ENCODE data around the gene CD44.

CD44 gene

DNA sequence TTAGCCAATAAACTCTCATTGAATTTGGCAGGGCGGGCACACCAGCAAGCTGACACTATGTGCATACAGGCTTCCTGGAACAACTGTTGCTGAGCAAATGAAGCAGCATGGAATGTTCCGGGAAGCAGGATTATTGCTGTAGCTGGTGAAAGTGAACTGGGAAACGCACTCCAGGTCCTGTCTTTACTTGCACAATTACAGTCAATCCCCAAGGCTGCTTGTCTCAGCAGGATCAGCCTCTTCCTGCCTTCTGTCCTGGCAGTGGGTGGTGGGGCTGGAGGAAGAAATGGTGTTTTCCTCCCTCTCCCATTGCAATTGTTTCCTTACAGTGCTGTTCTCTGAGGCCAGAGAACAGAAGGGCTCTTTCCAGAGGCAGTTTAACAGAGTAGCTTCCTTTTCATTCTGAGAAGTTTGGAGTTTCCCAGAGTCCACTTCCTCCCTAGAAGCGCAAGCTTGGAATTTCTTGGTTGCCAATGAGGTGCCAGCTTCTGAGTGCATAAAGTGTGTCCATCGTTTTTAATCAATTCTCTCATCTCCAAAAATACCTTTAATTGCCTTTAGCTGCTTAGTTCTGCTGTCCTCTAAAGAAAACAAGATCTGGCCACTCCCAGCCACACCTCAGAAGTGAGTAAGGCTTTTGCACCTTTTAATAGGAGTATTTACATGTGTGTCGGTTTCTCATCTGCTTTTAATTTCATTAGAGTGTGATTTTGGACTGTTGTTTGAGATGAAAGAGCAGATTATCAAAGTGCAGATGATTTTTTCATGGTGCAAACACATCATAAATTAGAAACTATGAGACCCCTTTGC is 19.9 kb downstream of the CD44 start:
- DNase-seq (ENCODE audit: low spot score), result no peak

DNA sequence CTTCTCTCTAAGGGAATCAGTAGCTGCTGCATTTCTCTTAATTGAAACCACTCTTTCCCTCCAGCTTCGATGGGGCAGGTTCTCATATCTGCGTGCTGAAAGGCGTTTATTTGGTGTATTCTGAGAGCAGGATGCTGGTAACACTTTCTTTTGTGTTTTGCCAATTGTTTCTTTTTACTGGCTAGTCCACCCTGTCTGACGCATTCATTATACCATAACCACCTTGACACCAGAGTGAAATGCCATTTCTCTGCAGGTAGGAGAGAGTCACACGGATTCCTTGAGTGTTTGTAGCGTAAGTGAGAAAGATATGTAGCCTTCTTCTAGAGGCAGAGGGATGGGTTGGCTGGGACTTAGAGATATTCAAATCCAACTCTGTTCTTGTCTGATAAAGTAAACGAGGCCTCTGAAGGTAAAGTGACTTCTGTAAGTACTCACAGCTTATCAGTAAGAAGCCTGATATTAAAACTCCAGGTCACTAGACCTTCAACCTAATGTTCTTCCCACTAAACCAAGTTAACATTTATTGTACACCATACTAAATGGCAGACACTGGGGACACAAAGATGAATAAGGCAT is 21.4 kb downstream of the CD44 start:
- no peak for DNase-seq (ENCODE audit: low spot score)

DNA sequence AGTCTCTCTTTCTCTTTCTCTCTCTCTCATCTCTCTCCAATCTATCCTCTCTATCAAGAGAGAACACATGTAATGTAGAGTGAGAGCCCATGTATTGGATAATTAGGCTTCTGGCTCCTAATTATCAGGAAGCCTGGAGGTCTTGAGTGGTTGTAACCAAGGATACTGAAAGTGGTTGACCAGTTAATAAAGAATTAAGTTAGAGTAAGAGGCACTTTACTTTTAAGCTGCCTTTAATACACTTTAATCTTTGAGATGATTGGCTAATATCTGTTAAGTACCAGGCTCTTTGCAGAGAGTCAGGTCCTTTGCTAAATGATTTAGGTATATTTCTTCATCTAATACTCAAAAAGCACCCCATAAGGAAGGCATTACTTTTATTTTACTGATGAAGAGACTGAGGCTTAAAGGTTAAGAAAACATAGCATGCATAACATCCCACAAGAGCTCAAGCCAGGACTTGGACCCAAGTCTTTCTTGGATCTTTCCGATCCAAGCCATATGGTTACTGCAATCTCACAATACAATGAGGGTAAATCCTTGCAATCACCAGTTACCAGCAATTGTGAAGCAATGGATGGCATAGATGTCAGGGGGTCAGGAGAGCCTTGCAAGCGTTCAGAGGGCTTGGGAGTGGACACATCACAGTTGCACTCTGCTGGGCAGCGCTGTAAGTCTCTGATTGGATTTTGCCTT is 22.1 kb downstream of the CD44 start:
- DNase-seq (ENCODE audit: low spot score), result no peak

DNA sequence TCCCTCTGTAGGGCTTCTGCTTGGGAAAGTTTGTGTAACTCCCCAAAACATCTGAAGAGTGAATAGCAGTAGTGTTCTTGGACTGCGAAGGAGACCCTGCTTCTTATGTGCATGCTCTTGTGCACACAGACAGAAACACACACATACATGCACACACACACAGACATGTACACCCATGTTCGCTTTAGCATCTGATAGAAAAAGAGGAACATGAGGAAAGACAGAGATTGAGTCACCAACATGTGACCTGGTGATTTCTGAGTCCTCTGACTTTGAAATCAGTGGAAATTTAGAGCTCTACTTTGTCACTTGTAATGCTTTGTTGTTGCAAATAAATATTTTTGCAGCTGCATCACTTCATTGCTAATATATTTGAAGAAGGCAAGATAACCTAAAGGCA is 23.8 kb downstream of the CD44 start:
- DNase-seq (ENCODE audit: low spot score), result no peak

DNA sequence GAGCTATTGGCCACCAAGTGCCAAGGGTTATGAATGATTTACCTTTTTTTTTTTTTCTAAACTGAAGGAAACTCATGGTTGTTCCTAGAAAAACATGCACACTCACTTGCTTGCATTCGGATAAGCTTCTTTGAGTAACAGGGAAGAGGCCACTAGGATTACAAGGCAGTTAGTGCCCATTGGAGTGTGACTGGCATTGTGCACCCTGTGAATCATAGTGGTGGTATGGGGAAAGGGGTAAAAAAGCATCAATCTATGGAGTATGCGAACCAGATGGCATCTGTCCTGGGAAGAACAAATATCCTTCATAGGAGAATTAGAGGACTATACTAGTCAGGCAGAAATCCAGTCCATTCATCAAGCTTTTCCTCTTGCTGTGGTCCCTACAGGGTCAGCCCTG is 24.2 kb downstream of the CD44 start:
- no peak for DNase-seq (ENCODE audit: low spot score)

DNA sequence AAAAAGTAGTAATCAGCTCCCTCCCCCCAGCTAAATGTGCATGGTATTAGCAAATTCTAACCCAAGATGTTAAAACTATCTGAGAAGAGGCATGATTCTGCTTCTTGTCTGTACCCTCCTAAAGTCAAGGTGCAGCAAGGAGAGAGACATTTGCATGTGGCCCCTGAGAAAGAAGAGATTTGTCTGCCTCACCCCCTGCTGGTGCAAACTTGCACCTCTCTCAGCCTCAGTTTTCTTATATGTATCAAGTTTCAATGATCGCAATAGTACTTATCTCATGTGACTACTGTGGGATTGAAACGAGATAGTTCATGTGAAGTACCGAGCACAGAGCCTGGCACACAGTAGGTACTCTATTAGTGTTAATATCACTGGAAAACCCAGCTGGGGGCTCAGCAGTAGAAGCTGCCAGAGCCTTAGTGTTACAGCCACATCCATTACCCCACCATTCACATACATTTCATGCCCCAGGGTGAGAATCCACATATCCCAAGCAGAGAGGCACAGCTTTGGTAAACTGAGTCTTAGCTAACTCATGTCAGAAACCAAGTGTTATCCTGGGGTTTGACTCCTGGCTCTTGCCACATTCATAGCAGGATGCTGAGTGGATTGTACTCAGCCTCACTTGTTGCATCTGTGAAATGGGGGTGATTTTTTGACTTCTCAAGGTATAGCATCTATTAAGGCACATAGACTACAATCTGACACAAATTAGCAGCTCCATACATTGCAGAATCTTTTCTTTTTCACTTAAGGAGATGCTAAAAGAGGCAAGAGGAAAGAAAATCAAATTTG is 24.9 kb downstream of the CD44 start:
- DNase-seq (ENCODE audit: low spot score), result no peak

- no peak for DNase-seq (ENCODE audit: low spot score)
These were observed 26.1 kb downstream of the CD44 start for GRCh38 chr11:35165030-35165422.

- DNase-seq (ENCODE audit: low spot score), result no peak
These were observed 26.7 kb downstream of the CD44 start for GRCh38 chr11:35165423-35166368.

DNA sequence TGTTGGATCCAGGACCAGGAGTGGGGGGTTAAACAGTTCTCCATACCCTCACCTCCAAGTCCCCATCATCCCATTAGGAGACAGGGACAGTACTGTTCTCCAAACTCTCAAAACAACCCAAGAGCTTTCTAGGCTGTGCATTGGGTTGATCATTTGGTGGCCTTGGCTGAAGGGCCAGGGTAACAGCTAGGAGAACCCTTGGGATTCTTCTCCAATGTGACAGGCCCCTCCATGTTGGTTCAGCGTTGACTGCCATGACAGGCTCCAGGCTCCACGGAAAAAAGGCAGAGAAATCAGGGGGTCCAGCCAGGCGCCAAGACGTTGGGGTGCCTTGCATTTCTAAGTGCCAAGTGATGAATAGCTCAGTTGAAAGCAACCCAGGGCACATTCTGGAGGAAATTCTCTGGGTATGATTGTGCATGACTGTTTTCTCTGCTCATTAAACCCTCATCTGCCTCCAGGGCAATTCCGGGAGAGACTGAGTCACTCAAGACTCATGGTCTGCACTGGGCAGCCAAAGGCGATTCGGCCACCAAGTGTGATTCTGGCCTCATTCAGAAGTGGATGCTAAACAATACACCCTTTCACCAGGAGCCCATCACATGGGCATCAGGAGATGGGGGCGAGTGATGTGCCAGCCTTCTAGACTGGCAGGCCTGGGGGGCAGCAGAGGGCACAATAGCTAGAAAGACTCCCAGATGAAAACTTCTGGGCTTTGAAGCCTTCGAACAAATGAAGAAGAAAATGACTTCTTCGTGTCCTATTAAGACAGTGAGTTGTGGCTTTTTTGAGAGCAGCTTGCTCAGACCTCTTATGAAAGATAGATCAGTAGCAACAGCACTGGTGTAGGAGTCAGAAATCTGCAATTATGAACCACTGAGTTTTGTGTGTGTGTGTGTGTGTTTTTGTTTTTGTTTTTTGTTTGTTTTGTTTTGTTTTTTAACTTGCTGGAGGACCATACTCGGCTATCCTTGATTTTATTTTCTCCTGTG is 27.7 kb downstream of the CD44 start:
- peak; percentile 49 for DNase-seq (ENCODE audit: low spot score)

DNA sequence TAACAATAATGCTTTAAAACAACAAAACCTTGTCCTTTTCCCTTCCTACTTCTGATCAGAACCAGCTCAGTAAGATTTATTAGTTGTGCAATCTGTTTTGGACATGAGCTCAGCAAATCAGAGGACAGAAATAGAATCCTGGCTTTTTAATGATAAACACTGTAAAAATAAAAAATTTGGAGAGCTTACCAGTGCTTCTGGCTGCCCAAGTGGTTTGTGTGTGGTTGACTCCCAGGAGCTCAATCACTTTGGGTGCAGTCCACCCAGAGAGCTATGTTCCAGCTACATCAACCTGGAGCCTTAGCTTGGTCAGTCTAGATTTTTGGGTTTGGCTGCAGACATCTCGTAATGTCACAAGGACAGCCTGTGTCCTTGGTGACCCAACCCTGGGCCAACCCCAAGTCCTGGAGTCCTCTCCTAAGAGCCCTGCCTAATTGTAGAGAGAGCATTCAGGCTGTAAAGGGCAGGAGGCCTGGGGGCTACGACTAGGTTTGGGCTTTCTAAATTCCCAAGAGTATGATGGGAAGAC is 28.5 kb downstream of the CD44 start:
- DNase-seq (ENCODE audit: low spot score), result no peak

DNA sequence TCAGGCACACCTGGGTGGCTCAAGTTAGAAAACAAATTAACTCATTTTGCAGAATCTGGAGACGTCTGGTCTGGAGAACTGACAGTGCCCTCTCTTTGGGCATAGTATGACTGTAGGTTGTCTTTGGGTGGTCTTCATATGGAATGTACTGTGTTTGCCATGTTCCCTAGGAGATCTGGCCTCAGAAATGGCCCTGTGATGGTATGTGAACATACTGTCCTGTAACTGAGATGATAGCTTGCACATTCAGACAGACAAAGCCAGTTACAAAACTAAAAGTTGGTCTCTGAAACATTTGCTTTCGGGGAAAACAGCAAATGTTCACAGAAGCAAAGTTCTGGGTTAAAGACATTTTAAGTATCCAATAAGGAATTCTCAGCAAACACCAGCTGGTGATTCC is 29.7 kb downstream of the CD44 start:
- no peak for DNase-seq (ENCODE audit: low spot score)

GRCh38 chr11:35169112-35169511 is 30.1 kb downstream of the CD44 start:
- no peak for DNase-seq (ENCODE audit: low spot score)

DNA sequence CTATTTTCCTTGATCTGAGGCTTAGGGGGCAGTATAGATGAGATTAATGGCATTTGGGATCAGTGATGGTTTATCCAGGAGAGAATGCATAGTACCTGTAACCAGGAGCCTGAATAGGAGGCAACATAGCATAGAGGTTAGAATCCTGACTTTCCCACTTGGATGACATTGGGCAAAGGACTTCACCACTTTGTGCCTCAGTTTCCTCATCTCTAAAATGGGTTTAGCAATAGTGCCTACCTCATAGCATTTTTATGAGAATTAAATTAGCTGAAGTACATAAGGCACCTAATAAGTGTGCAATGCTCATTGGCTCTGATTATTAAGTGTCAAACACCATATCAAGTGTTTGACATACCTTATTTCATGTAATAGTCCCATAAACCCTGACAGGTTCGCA is 30.8 kb downstream of the CD44 start:
- DNase-seq (ENCODE audit: low spot score), result no peak

DNA sequence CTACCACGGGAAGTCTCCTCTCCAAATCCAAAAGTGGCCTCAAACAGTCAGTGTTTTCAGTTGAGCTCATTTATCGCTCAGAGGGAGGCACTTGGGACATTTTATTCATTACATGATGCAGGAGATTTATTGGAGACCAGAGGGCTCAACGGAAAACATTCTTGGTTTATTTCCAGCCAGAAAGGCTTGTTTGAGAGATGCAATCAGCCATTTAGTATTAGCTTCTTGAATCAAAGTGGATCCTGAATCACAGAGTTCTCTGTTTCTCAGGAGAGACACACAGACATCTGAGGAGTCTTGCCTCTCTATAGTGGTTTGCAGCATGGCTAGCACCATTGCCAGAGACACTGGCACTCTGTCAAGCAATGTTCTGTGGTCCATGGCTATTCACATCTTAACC is 31.5 kb downstream of the CD44 start:
- DNase-seq (ENCODE audit: low spot score), result no peak

GRCh38 chr11:35171226-35171625 is 32.3 kb downstream of the CD44 start:
- no peak for DNase-seq (ENCODE audit: low spot score)

DNA sequence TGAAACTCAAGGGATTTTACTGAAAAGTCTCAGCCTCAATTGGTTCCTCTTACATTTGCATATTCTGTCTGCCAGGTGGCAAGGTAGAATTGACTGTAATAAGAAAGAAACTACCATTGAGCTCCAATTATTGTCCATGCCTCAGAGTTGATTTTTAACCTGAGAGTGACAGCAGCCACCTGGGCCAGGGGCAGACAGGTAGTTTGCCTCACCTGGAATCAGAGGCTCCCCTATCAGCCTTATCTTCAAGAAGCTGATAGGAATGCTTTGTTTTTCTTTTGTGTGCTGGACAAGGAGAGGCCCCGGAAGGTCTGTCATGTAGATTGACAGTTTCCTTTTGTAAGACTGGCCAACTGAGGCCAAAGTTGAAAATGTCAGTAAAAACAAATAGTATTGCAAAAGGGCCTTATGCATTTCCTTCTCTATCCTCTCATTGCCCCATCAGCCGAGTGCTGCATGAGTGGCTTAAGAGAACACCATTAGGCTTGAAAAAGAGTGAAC is 34.1 kb downstream of the CD44 start:
- peak; percentile 53 for DNase-seq (ENCODE audit: low spot score)

DNA sequence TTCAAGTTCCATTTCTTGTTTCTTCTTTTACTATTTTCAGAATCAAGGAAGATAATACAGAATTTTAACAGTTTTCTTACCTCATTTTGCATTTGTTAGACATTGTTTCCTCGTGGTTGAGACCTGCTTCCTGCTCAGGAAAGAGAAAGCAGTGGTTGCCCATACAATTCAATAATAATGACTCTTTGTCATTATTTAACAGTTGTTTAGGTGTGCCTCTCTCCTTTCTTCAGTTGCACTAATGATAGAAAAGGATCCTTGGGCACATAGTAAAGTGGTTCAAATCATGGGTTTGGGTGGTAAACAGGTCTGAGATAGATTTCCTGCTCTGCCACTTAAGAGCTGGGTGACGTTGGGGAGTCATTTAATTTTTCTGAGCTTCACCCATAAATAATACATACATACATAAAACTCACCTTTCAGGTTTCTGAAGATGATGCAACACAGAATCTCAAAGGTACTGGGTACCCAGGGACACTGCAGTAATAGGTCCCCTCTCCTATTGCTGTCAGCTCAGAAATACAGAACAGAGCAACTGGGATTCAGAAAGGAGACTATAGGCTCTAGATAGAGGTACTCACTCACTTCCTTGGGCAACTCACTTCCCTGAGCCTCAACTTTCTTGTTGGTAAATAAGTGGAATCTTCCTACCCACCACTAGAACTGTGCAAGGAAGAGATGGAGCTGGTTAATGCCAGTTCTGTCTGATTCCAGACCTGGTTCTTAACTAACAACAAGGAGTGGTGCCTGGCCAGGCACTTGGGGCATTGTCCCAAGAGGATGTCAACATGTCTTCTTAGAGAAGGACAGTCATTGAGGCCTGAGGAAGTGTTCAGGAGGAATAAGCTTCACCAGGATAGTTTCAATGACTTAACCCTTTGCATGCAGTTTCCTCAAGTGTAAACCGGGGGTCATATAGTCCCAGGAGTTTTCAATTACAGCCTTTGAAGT is 34.9 kb downstream of the CD44 start:
- DNase-seq (ENCODE audit: low spot score), result peak; percentile 20

DNA sequence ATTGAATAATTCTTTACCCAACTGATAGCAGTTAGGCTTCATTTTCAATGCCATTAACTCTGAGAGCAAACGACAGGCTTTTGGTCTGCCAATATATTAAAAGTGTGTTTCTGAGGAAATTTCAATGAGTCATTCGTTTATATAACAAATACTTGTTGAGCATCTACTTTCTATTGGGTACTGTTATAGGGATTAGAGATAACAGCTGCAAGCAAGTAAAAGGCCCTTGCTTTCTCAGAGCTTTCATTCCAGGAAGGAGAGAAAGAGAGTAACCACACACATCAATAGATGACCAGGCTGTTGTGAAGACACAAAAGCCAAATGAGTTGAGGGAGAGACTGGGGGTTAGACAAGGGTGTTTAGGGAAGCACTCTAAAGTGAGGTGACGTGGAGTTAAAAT is 35.7 kb downstream of the CD44 start:
- no peak for DNase-seq (ENCODE audit: low spot score)

DNA sequence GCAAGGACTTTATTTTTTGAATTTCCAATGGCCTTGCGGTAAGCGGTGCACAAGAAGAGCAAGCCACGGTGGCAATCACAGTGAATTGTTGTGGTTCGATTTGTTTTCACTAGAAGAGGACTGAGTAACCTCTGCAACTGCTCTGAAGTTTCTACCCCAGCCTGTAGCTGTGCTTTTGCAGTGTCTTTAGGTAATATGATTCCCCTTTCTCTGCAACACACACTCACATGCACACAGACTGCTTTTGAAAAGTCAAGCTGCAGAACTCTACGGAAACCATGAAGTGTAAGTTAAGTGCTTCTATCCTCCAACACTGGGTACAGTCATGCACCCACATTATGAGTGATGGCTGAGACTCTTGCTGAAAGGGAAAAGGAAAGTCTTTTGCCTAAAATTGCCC is 38.4 kb downstream of the CD44 start:
- no peak for DNase-seq (ENCODE audit: low spot score)

All from LoVo (cell line).